ENCODE data around the gene FGGY. TPM values are rescaled to one million over a fixed set of nuclear protein-coding genes. Genes with fewer than 3 reads are reported as not detected.

FGGY gene
- total RNA-seq, 1 donor from 2014 or later: 9.0 TPM

DNA sequence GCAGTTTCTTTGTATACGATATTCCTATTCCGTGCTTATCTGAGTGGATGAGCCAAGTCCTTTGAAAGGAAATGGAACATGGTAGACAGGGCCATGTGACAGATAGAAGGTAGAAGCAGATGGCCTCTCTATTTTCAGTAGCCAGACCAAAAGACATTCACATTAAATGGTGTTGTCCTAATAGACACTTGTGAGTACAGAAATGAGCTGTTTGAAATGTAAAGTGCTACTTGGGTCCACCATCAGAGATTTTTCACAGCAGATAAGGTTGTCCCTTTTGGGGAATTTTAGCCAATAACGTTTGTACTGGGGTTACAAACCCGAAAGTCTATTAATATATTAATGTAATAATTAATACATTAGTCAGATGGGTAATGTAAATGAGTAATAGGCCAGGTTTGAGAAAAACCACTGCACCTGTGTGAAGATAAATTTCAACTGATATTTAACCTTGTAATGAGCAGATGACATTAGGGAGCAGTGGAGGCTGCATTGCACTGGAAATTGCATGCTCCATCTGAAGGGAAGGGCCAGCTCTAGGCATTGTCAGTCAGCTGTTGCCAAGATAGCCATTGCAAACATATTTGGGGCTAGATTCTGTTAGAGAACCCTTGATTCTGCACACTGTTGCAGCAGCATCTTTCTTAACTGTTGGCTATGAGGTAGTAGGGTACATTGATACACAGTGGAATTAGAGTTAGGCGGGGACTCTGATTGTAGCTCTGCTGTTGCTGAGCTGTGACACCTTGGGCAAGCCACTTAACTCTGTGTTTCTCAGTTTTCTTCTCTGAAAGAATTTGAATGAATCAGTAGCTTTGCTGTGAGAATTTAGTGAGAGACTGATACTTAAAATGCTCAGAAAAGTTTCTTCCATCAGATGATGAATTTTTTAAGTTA is 43.8 kb downstream of the FGGY start:
- no peak overlapping the region for H3K4me3 Mint-ChIP-seq (ENCODE audit: unreplicated experiment)
- H3K4me1 Mint-ChIP-seq (ENCODE audit: low read depth): no peaks in the 10 kb centered on the region
- no peak for DNase-seq (ENCODE audit: low spot score)
- peaks cover 3% of the 10 kb centered on the region for H3K9me3 Mint-ChIP-seq (ENCODE audit: low read depth)
- TF ChIP-seq, protein P1, sequence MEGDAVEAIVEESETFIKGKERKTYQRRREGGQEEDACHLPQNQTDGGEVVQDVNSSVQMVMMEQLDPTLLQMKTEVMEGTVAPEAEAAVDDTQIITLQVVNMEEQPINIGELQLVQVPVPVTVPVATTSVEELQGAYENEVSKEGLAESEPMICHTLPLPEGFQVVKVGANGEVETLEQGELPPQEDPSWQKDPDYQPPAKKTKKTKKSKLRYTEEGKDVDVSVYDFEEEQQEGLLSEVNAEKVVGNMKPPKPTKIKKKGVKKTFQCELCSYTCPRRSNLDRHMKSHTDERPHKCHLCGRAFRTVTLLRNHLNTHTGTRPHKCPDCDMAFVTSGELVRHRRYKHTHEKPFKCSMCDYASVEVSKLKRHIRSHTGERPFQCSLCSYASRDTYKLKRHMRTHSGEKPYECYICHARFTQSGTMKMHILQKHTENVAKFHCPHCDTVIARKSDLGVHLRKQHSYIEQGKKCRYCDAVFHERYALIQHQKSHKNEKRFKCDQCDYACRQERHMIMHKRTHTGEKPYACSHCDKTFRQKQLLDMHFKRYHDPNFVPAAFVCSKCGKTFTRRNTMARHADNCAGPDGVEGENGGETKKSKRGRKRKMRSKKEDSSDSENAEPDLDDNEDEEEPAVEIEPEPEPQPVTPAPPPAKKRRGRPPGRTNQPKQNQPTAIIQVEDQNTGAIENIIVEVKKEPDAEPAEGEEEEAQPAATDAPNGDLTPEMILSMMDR (IDR thresholded peaks at IDR 0.05): no peak
- no peak overlapping the region for H3K27ac Mint-ChIP-seq (ENCODE audit: unreplicated experiment)
- no peaks in the 10 kb centered on the region for H3K27me3 Mint-ChIP-seq (ENCODE audit: low read depth)
- no peaks in the 10 kb centered on the region for H3K36me3 Mint-ChIP-seq (ENCODE audit: low read depth)

DNA sequence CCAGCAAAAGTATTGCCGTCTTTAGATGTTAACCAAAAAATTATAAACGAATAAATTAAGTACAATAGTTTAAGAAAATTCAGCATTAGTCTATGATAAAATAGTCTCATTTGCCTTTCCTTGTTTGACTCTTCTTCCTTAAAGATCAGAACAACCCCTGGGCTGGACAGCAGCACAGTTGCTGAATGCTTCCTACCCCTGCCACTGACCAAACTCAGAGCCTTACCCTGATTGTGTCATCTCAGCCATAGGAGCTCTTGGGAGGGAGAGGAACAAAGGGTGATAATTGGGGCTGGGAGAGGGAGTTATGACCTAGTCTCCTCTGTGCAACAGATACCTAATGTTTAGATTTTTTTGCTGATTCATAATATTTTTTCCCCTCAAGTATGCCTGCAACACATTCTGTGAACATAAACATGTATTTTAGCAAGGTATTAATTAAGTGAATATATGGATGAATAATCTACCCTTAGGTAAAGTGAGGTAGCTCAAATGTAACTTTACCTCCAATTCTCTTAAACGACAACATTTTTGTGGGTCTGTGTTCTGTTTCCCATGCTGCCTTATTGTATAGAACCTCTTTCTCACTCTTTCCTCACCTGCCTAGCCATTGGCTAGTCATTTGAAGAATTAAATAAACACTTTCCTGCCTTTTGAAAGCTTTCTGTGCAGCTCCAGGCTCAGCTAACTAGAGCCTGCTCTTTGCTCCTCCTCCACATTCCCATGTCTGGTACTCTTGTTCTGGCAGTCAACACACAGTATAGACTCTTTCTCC is 46.1 kb downstream of the FGGY start:
- no peak for DNase-seq (ENCODE audit: low spot score)
- TF ChIP-seq, protein P1 (IDR thresholded peaks at IDR 0.05): no peak
- Mint-ChIP-seq H3K4me3 (ENCODE audit: unreplicated experiment) (no peak overlapping the region), H3K36me3 (ENCODE audit: low read depth) (no peaks in the 10 kb centered on the region), H3K27me3 (ENCODE audit: low read depth) (no peaks in the 10 kb centered on the region), H3K27ac (ENCODE audit: unreplicated experiment) (no peak overlapping the region), H3K4me1 (ENCODE audit: low read depth) (no peaks in the 10 kb centered on the region), H3K9me3 (ENCODE audit: low read depth) (peaks cover under 1% of the 10 kb centered on the region)

DNA sequence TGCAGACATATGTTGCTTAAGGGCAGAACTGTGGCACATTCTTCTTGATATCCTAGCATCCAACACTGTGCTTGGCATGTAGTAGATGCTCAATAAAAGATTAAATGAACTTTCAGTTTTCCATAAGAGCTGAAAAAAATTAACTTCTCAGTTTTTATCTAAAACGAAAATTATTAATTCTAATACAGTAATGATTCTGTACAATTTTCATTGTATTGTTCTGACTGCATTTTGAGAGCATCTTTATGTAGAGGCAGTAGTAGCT is 46.6 kb downstream of the FGGY start:
- Mint-ChIP-seq H3K9me3 (ENCODE audit: low read depth) (no peaks in the 10 kb centered on the region), H3K27ac (ENCODE audit: unreplicated experiment) (no peak overlapping the region), H3K27me3 (ENCODE audit: low read depth) (no peaks in the 10 kb centered on the region), H3K4me3 (ENCODE audit: unreplicated experiment) (no peak overlapping the region), H3K36me3 (ENCODE audit: low read depth) (no peaks in the 10 kb centered on the region), H3K4me1 (ENCODE audit: low read depth) (no peaks in the 10 kb centered on the region)
- TF ChIP-seq, protein P1 (IDR thresholded peaks at IDR 0.05): no peak
- no peak for DNase-seq (ENCODE audit: low spot score)

DNA sequence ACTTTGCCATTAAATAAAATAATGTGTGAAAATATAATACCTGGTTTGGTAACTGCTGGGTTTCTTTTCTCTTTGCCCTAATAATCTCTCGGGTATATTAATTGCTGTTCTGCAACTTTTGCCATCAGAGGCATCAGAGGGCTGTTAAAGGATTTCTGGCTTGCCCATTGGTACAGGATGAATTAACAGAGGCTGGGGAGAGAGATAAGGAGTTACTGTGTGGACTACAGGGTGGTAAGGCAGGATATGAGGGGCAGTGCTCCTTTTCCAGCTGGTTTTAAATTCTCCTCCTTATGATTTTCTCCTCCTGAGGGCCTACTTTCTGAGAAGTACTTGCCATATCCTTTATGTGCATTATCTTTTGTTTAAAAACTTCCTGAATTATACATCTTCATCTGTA is 48.3 kb downstream of the FGGY start:
- no peaks in the 10 kb centered on the region for H3K36me3 Mint-ChIP-seq (ENCODE audit: low read depth)
- no peak overlapping the region for H3K27ac Mint-ChIP-seq (ENCODE audit: unreplicated experiment)
- H3K4me3 Mint-ChIP-seq (ENCODE audit: unreplicated experiment): no peak overlapping the region
- no peaks in the 10 kb centered on the region for H3K4me1 Mint-ChIP-seq (ENCODE audit: low read depth)
- TF ChIP-seq, protein P1 (IDR thresholded peaks at IDR 0.05): no peak
- no peaks in the 10 kb centered on the region for H3K27me3 Mint-ChIP-seq (ENCODE audit: low read depth)
- DNase-seq (ENCODE audit: low spot score): no peak
- H3K9me3 Mint-ChIP-seq (ENCODE audit: low read depth): no peaks in the 10 kb centered on the region

DNA sequence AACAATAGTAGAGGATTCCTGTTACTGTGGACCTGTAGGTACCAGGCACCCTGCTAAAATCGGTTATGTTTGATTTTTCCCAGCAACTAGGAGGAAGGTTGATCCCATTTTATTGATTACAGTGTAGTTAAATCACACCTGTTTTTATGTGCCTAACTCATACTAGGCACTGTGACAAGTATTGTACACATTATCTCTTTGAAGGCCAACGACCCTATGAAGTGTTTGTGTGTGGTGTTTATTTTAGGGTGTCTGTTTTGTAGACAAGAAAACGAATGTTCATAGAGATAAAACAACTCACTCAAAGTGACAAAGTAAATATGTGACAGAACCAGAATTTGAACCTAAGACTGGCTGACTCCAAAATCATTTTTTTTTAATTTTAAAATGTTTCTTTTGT is 49.5 kb downstream of the FGGY start:
- H3K36me3 Mint-ChIP-seq (ENCODE audit: low read depth): no peaks in the 10 kb centered on the region
- no peak for DNase-seq (ENCODE audit: low spot score)
- H3K27ac Mint-ChIP-seq (ENCODE audit: unreplicated experiment): no peak overlapping the region
- TF ChIP-seq, protein P1 (IDR thresholded peaks at IDR 0.05): no peak
- no peaks in the 10 kb centered on the region for H3K27me3 Mint-ChIP-seq (ENCODE audit: low read depth)
- no peaks in the 10 kb centered on the region for H3K9me3 Mint-ChIP-seq (ENCODE audit: low read depth)
- no peaks in the 10 kb centered on the region for H3K4me1 Mint-ChIP-seq (ENCODE audit: low read depth)
- no peak overlapping the region for H3K4me3 Mint-ChIP-seq (ENCODE audit: unreplicated experiment)

Measured in chondrocyte (in vitro differentiated cells).